Esophagus muscularis mucosa (tissue), 3 donors: ENCODE data around the gene PITX1.

Experiments
- CTCF ChIP-seq, 3 experiments: fragments of 200-600 bp in 2 of 3; fragments of 450-650 bp in 1 of 3; sonication (generic) in 2 of 3; IDR thresholded peaks; one replicate each; pipeline ENCODE4 v1.5.1; 2017 to 2019; ENCODE audit warnings: antibody characterized with exemption in 3 of 3, mild to moderate bottlenecking in 2 of 3, moderate library complexity in 1 of 3
- POLR2AphosphoS5 ChIP-seq, 2 donors: sonication (generic); formaldehyde crosslinking; IDR thresholded peaks; one replicate each; pipeline ENCODE4 v1.6.1; 2017; ENCODE audit warnings: antibody characterized with exemption in 2 of 2

- no peak for TF ChIP-seq POLR2AphosphoS5 (IDR thresholded peaks at IDR 0.05)
- no peak for TF ChIP-seq CTCF (IDR thresholded peaks at IDR 0.05)
Measured at GRCh38 chr5:135060021-135060420, 26.0 kb upstream of the PITX1 start.
